Stimulated activated CD8-positive, alpha-beta memory T cell treated with anti-CD3 and anti-CD28 coated beads, Interleukin-4, amount 100 ng/mL, for 1 hour (primary cell): ENCODE data around the gene MBNL2.
A peak's percentile ranks its signal among the peaks of the same experiment; 100 is the strongest.

ENCODE experiments used
- DNase-seq, 2 donors: peaks; one replicate each; pipeline ENCODE4 v3.0.0-alpha.2; 2020; ENCODE audit warnings: low read depth in 2 of 2, low spot score in 1 of 2

MBNL2 gene

GRCh38 chr13:97211300-97211699 is 10.8 kb upstream of the MBNL2 start:
- DNase-seq: no peak

GRCh38 chr13:97212004-97212403 is 10.1 kb upstream of the MBNL2 start:
- no peak for DNase-seq

GRCh38 chr13:97212601-97213040 is 9.5 kb upstream of the MBNL2 start:
- DNase-seq: no peak

- no peak for DNase-seq
These were observed 7.2 kb upstream of the MBNL2 start for GRCh38 chr13:97214921-97215320.

GRCh38 chr13:97215325-97215724 is 6.8 kb upstream of the MBNL2 start:
- DNase-seq: no peak

GRCh38 chr13:97219226-97219625 is 2.9 kb upstream of the MBNL2 start:
- DNase-seq: no peak

GRCh38 chr13:97220151-97220900 is 1.8 kb upstream of the MBNL2 start:
- no peak for DNase-seq

GRCh38 chr13:97221046-97221445 is 1.1 kb upstream of the MBNL2 start:
- no peak for DNase-seq

GRCh38 chr13:97221466-97221865 is 667 bp upstream of the MBNL2 start:
- no peak for DNase-seq

- no peak for DNase-seq
These were observed 1.0 kb downstream of the MBNL2 start for GRCh38 chr13:97223037-97223710.

GRCh38 chr13:97223711-97224541 is 1.8 kb downstream of the MBNL2 start:
- DNase-seq: no peak

GRCh38 chr13:97224544-97225300 is 2.6 kb downstream of the MBNL2 start:
- no peak for DNase-seq

GRCh38 chr13:97225533-97225932 is 3.4 kb downstream of the MBNL2 start:
- no peak for DNase-seq

- no peak for DNase-seq
These were observed 3.9 kb downstream of the MBNL2 start for GRCh38 chr13:97226013-97226412.

GRCh38 chr13:97226788-97227627 is 4.9 kb downstream of the MBNL2 start:
- peak in 1 of 2 donors; percentile 21 for DNase-seq

- DNase-seq: no peak
These were observed 6.9 kb downstream of the MBNL2 start for GRCh38 chr13:97228850-97229521.

GRCh38 chr13:97229699-97230098 is 7.6 kb downstream of the MBNL2 start:
- DNase-seq: no peak

GRCh38 chr13:97231118-97231828 is 9.1 kb downstream of the MBNL2 start:
- no peak for DNase-seq

GRCh38 chr13:97231829-97232196 is 9.7 kb downstream of the MBNL2 start:
- no peak for DNase-seq
